ENCODE measurements around the gene CDK19.
"Not testable (repeated sequence)": the region's sequence is repeated elsewhere in the genome, so short reads cannot be mapped to it uniquely, and the experiment has no call there.

CDK19 gene

GRCh38 chr6:110581679-110582078 is 233.6 kb downstream of the CDK19 start:
- no peak for DNase-seq (ENCODE audit: low read depth)

- DNase-seq (ENCODE audit: low read depth), result not testable (repeated sequence)
Observed at GRCh38 chr6:110577596-110578167, 237.6 kb downstream of the CDK19 start.

- no peak for DNase-seq (ENCODE audit: low read depth)
Observed at GRCh38 chr6:110575925-110576463, 239.3 kb downstream of the CDK19 start.

GRCh38 chr6:110574817-110575216 is 240.5 kb downstream of the CDK19 start:
- DNase-seq (ENCODE audit: low read depth), result no peak

GRCh38 chr6:110573537-110573936 is 241.7 kb downstream of the CDK19 start:
- DNase-seq (ENCODE audit: low read depth), result no peak

GRCh38 chr6:110573136-110573535 is 242.1 kb downstream of the CDK19 start:
- no peak for DNase-seq (ENCODE audit: low read depth)

GRCh38 chr6:110567957-110568696 is 247.1 kb downstream of the CDK19 start:
- no peak for DNase-seq (ENCODE audit: low read depth)

GRCh38 chr6:110566346-110567125 is 248.7 kb downstream of the CDK19 start:
- no peak for DNase-seq (ENCODE audit: low read depth)

- no peak for DNase-seq (ENCODE audit: low read depth)
Observed at GRCh38 chr6:110564703-110565421, 250.4 kb downstream of the CDK19 start.

GRCh38 chr6:110563711-110564110 is 251.6 kb downstream of the CDK19 start:
- DNase-seq (ENCODE audit: low read depth), result no peak

- no peak for DNase-seq (ENCODE audit: low read depth)
Observed at GRCh38 chr6:110562316-110562915, 252.9 kb downstream of the CDK19 start.

- DNase-seq (ENCODE audit: low read depth), result no peak
Observed at GRCh38 chr6:110561696-110562095, 253.6 kb downstream of the CDK19 start.

- no peak for DNase-seq (ENCODE audit: low read depth)
Observed at GRCh38 chr6:110561008-110561396, 254.3 kb downstream of the CDK19 start.

GRCh38 chr6:110560239-110561007 is 254.8 kb downstream of the CDK19 start:
- DNase-seq (ENCODE audit: low read depth), result no peak

Data from GM04504 (cell line).